Activated CD4-positive, alpha-beta T cell treated with anti-CD3 and anti-CD28 coated beads, Interleukin-2, amount 50 U/mL, for 48 hours (primary cell): ENCODE measurements around the gene PDPK1.
"Not testable (repeated sequence)": the region's sequence is repeated elsewhere in the genome, so short reads cannot be mapped to it uniquely, and the experiment has no call there.

Experiments
- DNase-seq, 2 experiments: peaks; one replicate each; pipeline ENCODE4 v3.0.0-alpha.2; 2020

PDPK1 gene

DNA sequence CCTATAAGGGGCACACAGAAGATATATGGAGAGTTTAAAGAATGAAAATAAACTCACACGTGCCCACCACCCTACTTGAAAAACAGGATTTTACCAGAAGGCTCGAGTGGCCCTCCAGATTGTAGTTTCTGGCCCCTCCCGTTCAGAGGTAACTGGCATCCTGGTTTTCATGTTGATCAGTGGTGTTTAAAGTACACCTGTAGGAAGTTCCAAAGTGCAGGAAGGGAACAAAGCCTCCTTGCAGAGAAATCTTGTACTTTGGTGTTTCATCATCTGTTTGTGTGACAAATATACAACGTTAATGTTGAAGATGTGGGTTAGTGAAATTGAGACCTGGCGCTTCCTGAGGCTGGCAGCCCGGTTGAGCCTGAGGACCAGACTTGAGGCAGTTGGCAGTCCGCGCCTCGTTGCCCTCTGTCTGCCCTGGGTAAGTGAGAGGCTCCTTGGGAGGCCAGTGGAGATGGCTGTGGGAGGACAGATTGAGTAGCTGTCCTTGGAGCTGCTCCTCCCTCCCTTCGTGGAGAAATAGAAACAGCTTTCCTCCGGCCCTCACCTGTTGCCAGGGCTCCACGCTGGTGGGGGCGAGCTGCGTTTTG, 12.6 kb downstream of the PDPK1 start:
- not testable (repeated sequence) for DNase-seq

GRCh38 chr16:2551420-2551889, 13.6 kb downstream of the PDPK1 start:
- not testable (repeated sequence) for DNase-seq

DNA sequence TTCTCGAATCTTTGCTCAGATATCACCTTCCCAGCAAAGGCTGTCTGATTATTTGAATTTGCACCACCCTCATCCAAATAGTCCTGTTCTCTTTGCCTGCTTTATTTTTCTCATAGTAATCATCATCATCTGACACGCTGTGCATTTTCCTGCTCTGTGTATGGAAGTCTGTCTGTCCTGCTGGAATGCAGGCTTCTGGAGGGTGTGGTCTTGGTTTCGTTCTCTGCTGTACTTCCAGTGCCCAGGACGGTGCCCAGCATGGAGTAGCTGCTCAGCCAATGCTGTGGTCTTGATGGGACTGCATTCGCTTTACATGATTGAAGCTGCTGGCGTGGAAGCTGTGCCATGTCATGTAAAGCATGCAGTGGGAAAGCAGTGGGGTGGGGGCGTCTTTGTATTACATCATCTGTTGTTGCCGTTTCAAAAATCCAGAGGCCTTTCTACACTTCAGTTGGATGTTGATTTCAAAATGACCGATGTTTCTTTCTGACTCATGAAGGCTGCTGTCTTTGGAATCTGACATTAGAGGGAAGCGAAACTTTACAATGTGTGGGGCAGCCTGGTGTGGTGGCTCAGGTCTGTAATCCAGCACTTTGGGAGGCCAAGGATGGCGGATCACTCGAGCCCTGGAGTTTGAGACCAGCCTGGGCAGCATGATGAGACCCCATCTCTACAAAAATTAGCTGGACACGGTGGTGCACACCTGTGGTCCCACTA, 17.0 kb downstream of the PDPK1 start:
- DNase-seq, result not testable (repeated sequence)

GRCh38 chr16:2557150-2557549, 19.3 kb downstream of the PDPK1 start:
- not testable (repeated sequence) for DNase-seq

- DNase-seq, result not testable (repeated sequence)
Observed at GRCh38 chr16:2560131-2560797, 22.4 kb downstream of the PDPK1 start.

DNA sequence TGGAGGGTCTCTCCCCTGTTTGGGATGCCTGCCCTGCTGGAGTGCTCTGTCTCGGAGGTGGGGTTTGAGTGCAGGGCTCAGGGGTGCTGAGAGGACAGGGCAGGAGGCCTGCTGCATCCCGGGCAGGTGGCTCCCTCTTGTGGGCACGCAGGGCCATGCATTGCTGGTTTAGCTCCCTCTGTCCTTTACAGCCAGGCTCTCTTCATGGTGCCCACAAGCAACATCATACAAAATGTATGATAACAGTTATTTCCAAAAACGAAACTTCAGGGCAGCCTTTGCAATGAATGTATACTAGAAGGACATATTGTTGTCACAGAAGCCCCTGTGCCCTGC, 22.9 kb downstream of the PDPK1 start:
- DNase-seq, result peak; percentile 70 to 75

- DNase-seq, result not testable (repeated sequence)
Observed at GRCh38 chr16:2567506-2567905, 29.7 kb downstream of the PDPK1 start.

DNA sequence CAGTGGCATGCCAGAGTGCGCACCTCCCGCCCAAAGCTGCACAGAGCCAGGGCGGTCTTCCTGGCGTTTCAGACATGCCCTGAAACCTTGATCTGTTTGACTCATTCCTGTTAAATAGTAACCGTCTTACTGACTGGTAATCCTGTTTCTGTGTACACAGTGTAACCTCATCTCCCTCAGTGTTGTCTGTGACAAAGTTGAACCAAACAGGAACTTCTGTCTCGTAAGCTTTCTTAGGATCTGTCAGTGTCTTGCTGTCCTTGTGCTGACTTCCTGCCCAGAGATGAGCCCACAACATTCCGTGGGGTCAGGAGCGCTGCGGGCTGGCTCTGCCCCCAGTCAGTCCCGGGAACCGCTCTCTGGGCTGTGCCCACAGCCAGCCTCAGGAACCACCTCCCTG, 30.8 kb downstream of the PDPK1 start:
- not testable (repeated sequence) for DNase-seq

- not testable (repeated sequence) for DNase-seq
Observed at GRCh38 chr16:2572704-2573103, 34.9 kb downstream of the PDPK1 start.

- not testable (repeated sequence) for DNase-seq
Observed at GRCh38 chr16:2575839-2576238, 38.0 kb downstream of the PDPK1 start.

DNA sequence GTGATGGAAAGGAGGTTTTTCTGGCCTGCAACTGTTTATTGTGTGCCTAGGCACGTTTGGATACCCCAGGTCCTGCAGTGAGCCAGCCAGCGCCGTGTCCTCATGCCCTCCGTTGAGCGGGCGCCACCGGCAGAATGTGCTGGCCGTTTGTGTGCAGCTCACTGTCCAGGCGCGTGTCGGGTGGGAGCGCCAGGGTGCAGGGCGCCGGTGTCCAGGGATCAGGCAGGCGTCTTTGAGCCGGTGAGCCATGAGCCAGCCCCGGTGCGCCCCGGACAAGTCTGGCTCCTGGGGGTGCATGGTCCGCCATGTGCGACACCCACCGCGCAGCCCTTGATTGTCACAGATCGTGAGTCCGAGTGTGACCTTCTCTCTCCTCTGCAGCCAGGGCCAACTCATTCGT, 39.2 kb downstream of the PDPK1 start:
- DNase-seq, result not testable (repeated sequence)

GRCh38 chr16:2578905-2579304, 41.1 kb downstream of the PDPK1 start:
- not testable (repeated sequence) for DNase-seq

DNA sequence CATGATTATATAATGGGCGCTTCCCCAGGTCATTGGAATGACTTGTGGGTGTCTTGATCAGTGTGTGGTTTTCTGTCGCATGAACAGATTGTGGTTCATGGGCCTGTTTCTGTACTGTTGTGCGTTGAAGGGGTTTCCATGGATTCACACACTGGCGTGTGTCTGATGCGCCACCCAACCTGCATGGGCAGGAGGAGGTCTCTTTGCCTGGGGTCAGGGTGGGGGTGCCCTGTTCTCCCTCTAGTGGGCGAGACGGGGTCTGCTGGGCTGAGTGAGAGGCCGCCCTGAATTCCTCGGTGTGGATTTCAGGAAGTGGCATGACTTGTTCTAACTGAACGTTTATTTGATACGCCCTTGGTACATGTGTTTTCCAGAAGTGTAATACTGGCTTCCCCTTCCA, 42.3 kb downstream of the PDPK1 start:
- not testable (repeated sequence) for DNase-seq

- DNase-seq, result not testable (repeated sequence)
Observed at GRCh38 chr16:2580818-2581217, 43.0 kb downstream of the PDPK1 start.

DNA sequence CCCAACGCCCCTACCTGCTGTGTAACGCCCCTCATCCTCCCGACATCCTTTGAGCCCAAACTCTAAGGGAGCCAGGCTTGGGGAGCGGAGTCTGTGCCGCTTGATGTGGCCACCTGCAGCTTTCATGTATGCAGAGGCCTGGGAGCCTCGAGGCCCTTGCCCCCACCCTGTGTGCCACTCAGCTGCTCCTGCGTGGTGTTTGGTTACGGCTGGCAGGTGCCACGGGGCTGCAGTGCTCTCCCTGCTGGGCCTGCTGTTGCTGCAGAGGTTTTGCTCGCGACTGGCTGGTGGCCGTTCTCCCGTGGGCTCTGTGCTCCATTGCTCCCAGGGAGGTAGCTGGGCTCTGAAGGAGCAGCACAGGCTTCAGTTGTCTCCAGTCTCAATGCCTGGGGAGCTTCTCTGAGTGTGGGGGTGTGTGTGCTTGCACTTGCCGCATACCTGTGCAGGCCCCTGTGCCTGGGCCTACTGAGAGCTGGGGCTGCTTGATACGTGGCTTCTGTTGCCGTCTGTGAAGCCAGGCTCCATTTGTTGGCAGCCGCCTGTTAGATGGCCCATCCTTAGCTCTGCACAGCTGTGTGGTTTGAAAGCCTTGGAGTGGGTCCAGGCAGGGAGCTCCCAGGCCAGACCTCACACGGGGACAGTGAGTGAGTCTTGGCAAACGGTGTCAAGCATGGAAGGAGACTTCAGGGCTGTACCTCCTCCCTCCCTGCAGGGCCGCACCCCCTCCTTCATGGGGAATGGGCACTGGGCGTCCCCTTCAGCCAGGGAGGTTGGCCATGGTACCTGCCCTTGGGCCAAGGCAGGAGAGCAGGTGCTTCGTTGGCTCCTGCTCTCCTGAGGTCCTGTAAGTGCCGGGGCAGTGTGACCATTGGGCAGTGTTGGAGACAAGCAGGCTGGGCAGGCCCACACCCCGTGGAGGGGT, 47.2 kb downstream of the PDPK1 start:
- DNase-seq, result no peak

GRCh38 chr16:2585651-2586081, 47.8 kb downstream of the PDPK1 start:
- no peak for DNase-seq

DNA sequence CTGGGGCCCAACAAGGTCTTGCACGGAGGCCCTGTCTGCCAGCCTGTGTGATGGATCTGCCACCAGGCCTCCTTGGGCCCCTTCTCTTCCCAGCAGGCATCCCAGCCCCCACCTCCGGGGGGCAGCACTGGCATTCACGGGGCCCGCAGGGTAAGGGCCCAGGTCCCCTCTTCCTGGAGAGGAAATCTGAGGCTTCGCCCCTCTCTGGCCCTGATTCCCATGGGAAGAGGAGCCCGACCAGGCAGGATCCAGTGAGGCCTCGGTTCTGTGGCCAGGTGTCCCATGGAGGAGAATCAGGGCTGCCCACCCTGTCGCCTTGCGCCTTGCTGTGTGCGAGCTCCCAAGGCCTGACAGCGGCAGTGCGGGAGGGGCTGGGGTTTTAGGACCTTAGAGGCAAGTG, 48.4 kb downstream of the PDPK1 start:
- peak; percentile 21 to 28 for DNase-seq

DNA sequence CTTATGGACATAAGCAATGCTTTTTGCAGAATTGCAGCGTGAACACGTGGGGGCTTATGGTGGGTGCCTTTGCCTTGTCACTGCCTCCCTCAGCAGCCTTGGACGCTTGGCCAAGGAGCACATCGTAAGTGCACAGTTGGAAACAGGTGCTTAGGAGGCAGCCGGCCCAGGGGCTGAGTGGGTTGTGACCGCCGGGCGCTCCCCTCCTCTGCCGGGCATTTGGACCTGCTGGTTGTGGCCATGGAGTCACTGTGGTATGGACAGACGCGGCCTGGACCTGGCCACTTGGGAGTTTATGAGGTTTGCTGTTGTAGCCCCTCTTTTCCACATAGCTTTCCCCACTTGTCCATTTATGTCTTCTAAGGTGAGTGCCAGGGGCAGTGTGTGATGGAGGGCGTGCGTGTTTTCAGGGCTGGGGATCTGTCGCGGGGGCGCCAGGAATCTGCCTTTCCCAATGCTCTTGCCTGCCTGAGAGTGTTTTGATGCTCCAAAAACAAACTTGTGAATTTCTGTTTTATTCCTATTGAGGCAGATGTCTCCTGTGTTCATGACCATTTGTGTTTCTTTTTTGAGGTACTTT, 49.2 kb downstream of the PDPK1 start:
- DNase-seq, result no peak

DNA sequence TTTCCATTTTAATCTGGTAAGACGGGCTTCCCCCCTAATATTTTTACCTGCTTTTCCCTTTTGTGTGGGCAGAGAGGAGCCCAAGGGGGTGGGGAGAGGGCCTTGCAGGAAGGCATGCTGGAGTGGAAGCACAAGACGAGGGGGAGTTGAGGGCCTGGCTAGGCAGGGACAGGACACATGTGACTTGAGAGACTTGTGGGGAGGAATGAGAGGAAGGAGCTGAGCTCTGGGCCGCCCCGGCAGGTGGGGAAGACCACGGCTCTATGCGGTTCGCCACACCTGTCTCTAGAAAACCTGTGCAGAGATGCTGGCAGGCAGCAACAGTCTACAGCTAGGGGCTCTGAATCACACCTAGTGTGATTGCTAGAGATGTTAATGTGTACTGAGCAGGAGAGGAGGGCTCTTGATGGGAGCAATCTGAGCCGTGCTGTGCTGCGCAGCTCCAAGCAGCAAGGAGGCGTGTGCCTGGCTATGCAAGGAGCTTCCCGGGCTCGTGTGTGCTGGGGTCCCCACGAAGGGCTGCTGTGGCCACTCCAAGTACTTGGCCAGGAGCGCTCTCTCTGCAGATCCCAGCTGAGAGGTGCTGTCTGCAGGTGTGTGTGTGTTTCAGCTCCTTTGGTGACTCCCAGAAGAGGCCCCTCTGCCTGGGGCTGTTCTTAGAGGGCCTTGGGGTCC, 50.2 kb downstream of the PDPK1 start:
- DNase-seq, result no peak

- DNase-seq, result no peak
Observed at GRCh38 chr16:2591476-2592240, 53.8 kb downstream of the PDPK1 start.

- DNase-seq, result no peak
Observed at GRCh38 chr16:2592786-2593185, 55.0 kb downstream of the PDPK1 start.
